HG02981 (cell line): ENCODE results near the gene EXOC6B.

Experiments used
- ATAC-seq: cut with Tn5 transposase; IDR thresholded peaks from one replicate; pipeline ENCODE4 v1.9.1; 2021; ENCODE audit warnings: mild to moderate bottlenecking, moderate library complexity; ENCODE audit not compliant: unreplicated experiment

EXOC6B gene

GRCh38 chr2:72150861-72151356, 674.9 kb downstream of the EXOC6B start:
- no peak for ATAC-seq

GRCh38 chr2:72150157-72150860, 675.5 kb downstream of the EXOC6B start:
- peak; percentile 76 for ATAC-seq

GRCh38 chr2:72149556-72150156, 676.2 kb downstream of the EXOC6B start:
- no peak for ATAC-seq

GRCh38 chr2:72148837-72149555, 676.8 kb downstream of the EXOC6B start:
- ATAC-seq, result no peak

- no peak for ATAC-seq
Observed at GRCh38 chr2:72148003-72148836, 677.6 kb downstream of the EXOC6B start.

- ATAC-seq, result no peak
Observed at GRCh38 chr2:72147303-72147971, 678.4 kb downstream of the EXOC6B start, which contains the start of gene CYP26B1. TSS of gene CYP26B1 (minus strand) at chr2:72147862. CDS start at chr2:72147834, 28 bp downstream.

- ATAC-seq, result no peak
Observed at GRCh38 chr2:72146347-72147302, 679.2 kb downstream of the EXOC6B start.

GRCh38 chr2:72145658-72146329, 680.0 kb downstream of the EXOC6B start:
- ATAC-seq, result no peak

- ATAC-seq, result no peak
Observed at GRCh38 chr2:72145289-72145657, 680.6 kb downstream of the EXOC6B start.

GRCh38 chr2:72144632-72145288, 681.1 kb downstream of the EXOC6B start:
- ATAC-seq, result no peak

- no peak for ATAC-seq
Observed at GRCh38 chr2:72144274-72144631, 681.6 kb downstream of the EXOC6B start.

GRCh38 chr2:72143441-72144273, 682.2 kb downstream of the EXOC6B start:
- no peak for ATAC-seq

- no peak for ATAC-seq
Observed at GRCh38 chr2:72142570-72143440, 683.0 kb downstream of the EXOC6B start.

- no peak for ATAC-seq
Observed at GRCh38 chr2:72141881-72142451, 683.9 kb downstream of the EXOC6B start.

GRCh38 chr2:72141032-72141645, 684.7 kb downstream of the EXOC6B start:
- no peak for ATAC-seq

- ATAC-seq, result no peak
Observed at GRCh38 chr2:72140621-72140960, 685.2 kb downstream of the EXOC6B start.
